GM21381 (cell line): ENCODE results near the gene CHCHD10.

ENCODE experiments used
- ATAC-seq: cut with Tn5 transposase; IDR thresholded peaks from one replicate; pipeline ENCODE4 v1.9.1; 2021; ENCODE audit warnings: mild to moderate bottlenecking, moderate library complexity; ENCODE audit not compliant: unreplicated experiment

Gene CHCHD10

DNA sequence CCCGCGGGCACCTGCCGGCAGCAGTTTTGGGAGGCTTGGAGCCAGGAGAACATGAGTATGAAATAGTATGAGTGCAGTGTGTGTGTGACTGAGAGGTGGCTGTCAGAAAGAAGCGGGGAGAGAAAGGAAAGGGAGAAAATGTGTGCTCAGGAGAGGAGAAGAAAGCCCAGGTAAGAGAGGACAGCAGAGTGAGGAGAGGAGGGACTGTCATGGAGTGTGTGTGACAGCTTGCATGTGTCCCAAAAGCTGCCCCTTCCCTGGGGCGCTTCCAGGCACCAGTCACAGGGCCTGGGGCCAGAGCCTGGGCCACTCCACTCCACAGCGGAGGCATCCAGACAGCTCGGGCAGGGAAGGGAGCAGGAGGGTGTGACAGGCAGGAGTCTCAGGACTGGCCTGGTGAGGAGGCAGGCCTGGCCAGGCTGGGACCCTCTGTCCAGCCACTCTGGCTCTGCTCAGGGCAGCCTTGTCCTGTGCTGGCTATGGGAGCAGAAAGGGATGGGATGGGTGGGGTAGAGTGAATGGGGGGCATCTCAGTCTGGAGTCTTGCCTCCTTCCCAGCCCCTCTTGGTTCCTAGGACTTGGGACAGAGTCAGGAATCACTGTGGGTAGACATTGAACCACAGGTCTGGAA is 5.8 kb upstream of the CHCHD10 start:
- no peak for ATAC-seq

DNA sequence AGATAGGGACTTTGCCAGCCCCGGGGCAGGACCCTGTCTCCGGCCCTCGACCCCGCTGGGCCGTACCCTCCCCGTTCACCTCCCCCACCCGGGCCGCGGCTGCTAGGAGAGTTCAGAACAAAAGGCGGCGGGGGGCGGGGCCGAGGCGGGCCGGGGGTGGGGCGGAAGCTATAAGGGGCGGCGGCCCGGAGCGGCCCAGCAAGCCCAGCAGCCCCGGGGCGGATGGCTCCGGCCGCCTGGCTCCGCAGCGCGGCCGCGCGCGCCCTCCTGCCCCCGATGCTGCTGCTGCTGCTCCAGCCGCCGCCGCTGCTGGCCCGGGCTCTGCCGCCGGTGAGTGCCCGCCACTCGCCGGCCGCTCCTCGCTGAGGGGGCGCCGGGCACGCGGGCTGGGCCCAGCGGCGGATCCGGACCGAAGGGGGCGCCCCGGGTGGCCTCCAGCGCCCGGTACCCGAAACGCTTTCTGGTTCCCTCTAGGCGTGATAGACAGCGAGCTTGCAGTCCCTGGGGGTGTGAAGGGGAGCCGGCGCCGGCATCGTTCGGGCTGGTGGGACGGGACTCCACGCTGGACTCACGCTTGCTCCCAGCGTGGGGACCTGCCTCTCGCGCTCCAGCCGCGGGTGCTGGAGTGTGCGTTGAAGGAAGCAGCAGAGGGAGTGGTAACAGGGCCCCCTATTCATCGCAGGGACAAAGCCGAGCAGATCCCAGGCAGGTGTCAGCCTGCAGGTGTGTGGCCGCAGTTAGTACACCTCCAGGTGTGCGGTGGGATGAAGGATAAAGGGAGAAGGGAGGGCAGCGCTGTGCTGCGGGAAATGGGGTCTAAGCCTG is 5.1 kb upstream of the CHCHD10 start, which contains the start of gene MMP11:
Gene MMP11, plus strand, starts transcription at position 201 of the 825 bp plus-strand sequence. Its CDS starts 22 bp downstream, at position 223.
- no peak for ATAC-seq

DNA sequence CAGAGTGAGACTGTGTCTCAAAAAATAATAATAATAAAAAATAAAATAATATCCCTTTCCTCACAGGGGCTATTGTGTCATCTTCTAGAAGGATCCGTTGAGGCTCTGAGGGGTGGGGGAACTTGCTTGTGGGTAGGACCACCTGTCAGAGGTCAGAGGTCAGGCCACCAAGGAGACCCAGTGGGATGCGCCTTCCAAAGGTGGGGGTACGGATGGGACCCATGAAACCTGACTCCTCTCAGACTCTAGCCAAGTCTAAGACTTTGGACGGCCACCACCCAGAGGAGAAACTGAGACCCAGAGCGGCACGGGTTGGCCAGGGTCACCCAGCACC is 4.5 kb upstream of the CHCHD10 start:
- no peak for ATAC-seq

DNA sequence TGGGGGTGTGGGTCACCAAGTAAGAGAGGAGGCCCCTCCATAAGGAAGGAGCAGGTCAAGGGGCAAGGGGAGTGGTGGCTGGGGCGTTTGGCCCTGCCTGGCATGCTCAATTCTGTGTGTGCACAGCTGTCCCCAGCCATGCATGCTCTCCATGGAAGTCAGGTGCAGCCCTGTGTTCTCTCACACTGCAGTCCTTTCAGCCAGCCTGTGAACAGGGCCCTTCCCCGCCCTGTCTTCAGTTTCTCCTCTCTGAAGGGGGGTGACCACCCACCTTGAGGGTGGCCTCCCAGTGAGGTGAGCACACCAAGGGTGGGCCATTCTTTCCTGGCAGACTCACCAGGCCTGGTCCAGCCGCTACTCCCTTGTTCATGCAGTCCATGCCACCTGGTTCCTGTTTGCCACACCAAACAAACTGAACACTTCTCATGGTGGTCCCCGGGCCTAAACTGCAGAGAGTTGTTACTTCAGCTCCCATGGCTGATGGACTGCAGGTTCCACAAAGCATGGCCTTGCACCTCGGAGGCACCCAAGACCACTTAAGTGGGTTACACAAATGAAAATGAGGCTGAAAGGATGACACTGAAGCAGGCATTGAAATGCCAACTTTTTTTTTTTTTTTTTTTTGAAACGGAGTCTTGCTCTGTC is 1.7 kb upstream of the CHCHD10 start:
- no peak for ATAC-seq

DNA sequence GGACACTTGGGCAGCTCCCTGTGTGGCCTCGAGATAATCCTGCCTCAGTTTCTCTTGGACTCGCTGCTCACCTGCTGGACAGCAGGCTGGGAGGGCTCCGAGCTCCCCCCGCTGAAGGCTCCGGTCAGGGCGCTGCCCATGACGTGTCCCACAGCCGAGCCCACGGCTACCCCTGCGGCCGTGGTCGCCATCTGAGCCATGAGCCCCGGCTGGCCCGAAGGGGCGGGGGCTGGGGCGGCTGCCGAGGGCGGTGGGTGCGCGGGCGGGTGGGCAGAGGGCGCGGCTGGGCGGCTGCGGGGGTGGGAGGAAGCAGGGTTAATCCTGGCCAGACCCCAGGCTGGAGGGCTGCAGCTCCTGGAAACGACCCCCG is 484 bp downstream of the CHCHD10 start:
- ATAC-seq: no peak

DNA sequence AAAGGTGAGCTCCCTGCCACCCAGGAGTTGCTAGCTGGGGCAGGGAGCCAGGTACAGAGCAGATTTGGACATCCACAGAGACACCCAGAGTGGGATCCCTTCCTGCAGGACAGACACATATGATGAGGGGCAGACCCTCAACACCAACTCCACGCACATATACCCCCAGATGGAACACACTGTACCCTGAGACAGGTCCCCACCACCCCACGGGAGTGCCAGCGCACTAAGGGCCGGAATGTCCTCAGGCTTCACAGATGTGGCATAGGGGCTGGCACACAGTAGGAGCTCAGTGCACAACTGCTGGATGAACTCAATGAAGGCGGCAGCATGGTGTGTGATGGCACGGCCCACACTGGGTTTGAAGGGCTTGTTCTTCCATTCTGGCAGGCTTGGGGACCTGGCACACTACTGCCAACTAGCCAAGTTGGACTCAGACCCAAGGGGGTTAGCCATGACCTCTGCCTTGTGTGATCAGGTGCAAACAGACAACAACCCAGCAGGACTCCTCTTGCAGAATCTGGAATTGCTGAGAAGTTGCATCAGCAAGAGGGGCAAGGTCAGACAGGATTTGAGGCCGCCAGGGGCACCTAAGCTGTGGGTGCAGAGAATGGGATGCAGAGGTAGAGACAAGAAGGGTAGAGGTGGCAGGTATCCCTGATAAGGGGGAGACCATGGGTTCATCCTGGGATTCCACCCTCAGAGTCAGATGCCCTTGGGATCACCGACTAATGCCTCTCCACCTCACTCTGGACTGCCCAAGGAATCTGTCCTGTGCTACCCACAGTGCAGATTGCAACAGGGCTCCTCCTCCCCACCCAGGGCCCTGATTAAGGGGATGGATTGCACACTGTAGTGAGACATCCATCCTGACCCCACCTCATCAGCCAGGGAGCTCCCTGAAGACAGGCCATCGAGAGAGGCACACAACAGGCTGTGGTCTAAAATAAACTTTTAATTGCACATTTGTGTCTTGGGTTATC is 2.6 kb downstream of the CHCHD10 start:
- ATAC-seq: no peak

DNA sequence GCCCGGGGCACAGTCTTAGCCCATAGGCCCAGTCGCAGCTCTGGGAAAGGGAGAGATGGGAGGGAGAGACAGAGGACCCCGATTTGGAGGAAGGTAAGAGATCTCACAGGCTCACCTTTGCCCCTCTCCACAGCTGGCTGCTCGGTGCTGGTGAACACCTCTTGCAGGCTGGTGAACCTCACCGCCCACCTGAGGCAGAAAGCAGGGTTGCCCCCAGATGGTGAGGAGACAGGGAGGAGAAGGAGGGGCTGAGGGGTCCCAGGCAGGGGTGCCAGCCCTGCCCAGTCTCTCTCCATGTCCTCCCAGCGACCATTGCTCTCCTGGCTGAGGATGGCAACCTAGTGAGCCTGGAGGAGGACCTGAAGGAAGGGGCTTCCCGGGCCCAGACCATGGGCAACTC is 3.8 kb downstream of the CHCHD10 start:
- no peak for ATAC-seq

DNA sequence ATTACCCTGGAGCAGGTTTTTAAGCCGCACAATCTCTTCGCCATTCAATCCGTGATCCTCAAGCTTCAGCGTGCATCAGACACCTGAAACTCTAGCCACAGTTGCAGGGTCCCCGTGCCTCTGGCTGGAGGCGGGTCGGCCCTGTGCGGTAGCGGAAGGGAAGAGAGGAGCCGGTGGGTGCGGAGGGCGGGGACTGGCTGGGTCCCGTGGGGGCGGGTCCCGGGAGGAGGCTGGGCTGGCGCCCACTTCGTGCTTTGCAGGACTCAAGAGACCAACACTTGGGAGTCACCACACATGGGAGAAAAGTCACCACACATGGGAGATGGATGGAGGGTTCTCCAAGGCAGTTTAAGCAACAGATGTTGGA is 4.2 kb downstream of the CHCHD10 start:
- ATAC-seq: no peak

DNA sequence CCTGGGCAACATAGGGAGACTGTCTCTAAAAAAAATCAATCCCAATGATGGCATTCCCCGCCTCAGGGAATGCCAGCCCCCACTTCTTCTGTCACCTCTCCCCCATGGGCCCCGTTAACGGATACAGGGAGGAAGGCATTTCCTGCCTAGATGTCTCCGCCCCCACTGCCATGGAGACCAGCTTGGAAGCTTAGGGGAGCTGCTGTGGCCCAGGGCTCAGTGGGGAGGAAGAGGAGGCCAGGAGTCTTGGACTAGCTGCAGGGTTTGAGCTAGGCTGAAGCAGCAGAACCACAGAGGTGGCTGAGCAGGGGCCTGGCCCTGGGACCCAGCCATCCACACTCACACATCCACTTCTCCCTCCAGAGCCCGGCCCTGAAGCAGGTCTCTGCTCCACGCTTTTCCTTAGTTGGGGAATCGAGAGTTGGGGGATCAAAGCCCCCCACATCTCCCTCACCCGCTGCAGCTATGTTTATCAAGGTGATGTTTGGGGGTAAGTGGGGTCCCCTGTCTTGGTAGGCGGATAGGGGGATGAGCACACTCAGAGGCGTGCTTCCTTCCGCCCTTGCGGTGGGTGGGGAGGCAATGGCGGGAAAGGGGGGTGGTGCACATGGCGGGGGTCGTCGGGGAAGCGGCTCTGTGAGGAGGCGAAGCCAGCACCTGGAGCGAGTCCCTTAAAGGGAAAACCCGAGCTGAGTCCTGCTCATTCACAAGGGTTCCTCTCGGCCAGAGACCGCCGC is 4.8 kb downstream of the CHCHD10 start, which contains the start of gene C22orf15:
Gene C22orf15, plus strand, starts transcription at position 149 of the 737 bp plus-strand sequence. Its CDS starts 317 bp downstream, at position 466.
- ATAC-seq: no peak

DNA sequence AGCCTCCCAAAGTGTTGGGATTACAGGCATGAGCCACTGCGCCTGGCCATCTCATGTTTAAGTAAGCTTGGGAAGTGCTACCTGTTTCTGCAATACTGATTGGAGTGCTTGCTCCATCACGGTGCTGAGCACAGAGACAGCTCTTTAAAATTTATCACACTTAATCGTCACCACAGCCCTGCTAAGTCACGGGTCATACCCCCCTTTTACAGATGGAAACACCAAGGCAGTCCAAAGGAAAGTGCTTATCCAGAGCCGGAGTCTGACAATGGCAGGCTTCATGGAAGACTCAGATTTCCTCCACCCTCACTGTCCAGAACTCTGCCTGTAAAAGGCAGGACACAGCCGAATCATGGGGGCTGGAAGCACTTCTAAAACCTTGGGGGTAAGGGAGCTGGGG is 7.7 kb downstream of the CHCHD10 start:
- no peak for ATAC-seq

DNA sequence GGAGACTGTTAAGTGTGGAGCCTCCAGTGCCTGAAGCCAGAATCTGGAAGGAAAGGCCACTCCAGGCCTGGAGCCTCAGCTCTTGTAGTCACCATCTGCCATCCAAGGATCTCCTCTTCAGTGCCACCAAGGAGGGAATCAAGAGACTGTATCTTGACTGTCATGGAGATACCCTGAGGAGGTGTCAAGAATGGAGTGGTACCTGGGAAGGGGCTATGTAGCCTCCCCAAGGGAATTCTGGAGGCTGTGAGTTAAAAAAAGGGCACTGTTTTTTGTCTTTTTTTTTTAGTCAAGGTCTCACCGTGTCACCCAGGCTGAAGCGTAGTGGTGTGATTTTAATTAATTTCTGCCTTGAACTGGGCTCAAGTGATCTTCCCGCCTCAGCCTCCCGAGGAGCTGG is 8.2 kb downstream of the CHCHD10 start:
- ATAC-seq: no peak

DNA sequence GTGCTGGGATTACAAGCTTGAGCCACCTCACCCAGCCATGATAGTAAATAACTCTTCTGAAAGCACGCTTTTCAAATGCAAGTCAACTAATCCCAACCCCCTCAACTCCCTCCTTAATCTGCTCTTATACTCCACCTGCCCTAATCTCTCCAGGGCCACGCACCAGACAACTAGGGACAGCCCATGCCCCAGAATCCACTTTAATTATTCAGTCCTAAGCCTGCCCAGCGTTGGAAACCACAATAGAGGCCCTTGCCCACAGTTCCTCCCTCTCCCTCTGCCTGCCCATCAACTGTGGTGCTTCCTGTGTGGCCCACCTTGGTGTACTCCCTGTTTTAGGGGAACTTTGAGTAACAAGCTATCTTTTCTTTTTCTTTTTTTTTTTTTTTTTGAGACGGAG is 10.9 kb downstream of the CHCHD10 start:
- ATAC-seq: no peak

DNA sequence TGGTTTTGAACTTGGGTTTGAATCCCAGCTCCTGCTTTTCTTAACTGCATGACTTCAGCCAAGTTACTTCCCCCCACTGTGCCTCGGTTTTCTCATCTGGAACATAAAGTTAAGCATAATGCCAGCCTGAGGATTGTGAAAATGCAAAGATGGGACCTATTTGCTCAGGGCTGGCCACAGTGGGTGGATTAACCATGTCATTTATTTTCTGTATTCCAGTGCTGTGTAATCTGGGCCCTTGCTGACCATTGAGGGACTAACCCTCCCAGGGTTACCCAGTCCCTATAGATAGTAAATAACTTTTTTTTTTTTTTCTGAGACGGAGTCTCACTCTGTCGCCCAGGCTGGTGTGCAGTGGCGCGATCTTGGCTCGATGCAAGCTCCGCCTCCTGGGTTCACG is 12.1 kb downstream of the CHCHD10 start:
- no peak for ATAC-seq

DNA sequence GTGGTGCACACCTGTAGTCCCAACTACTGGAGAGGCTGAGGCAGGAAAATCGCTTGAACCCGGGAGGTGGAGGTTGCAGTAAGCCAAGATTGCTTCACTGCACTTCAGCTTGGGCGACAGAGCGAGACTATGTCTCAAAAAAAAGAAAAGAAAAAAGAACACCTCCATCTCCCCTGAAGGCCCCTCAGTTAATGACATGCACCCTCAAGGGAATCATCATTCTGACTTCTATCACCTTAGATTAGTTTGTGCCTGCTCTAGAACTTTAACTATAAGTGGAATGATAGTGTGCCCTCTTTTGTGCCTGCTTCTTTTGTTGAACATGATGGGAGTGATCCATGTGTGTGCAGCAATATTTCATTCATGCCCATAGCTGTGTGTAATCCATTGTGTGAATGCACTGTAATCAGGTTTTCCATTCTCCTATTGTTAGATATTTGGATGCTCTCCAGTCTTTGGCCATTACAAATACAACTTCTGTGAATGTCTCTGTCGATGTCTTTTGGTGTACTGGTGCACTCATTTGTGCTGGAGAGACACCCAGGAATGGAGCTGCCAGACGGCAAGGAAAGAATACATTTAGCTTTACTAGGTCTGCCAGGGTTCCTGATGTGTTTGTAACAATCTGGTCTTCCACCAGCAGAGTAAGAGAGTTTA is 12.7 kb downstream of the CHCHD10 start:
- ATAC-seq: no peak

DNA sequence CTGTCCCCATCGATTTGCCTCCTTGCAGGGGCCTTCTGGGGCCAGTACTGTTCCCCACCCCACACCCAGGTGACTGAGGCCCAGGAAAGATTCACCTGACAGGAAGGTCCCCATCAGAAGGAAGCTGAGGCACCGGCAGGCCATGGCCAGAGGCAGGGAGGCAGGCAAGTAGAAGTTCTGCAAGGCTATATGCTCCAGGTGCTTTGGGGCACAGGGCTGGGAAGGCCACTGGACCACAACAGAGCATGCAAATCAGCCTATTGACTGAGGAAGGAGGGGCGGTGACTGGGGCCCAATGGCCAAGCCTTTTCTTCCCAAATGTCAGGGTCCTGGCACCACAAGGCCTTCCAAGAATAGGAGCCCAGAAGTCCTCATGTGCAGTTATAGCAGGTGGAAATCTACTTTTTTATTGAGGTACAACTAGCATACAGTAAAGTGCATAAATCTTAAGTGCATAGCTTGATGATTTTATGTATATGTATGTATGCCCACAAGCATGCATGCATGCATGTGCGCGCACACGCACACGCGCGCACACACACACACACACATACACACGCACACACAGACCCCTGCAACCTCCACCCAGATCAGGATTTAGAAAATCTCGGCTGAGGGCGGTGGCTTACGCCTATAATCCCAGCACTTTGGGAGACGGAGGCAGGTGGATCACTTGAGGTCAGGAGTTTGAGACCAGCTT is 13.4 kb downstream of the CHCHD10 start, which contains the start of gene VPREB3:
Gene VPREB3, minus strand, starts transcription at position 206 of the 700 bp plus-strand sequence. Its CDS starts 62 bp downstream, at position 144.
- no peak for ATAC-seq

DNA sequence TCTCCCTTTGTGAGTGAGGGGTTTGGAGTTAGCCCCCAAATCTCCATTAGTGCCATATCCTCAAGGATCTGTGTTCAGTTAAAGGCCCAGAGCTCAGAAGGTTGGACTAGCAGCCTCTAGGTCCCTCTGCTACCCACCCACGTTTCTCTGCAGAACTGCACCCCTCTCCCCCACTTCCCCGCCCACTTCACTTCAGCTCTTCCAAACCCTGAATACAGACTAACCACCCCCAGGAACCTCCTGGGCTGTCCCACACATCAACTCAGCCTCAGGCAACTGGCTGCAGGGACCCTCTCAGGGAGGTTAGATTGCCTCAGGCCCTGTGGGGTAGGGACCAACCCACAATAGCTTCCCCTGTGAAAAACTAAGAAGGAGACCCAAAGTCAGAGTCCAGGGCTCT is 14.4 kb downstream of the CHCHD10 start:
- ATAC-seq: no peak

DNA sequence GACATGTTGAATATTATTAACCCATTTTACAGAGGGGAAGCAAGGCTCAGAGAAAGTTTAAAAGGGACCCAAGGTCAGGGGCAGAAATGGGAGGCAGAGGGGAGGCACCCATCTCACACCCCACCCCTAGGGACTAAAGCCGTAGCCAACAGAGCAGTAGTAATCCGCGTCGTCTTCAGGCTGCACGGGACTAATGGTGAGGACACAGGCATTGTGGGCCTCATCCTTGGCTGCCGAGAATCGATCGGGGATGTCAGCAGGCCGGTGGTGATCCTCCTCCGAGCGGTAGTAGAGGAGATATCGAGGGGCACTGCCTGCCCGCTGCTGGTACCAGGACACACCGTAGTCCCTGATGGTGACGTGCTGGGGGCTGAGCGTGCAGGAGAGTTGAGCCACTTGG is 15.0 kb downstream of the CHCHD10 start:
- no peak for ATAC-seq

DNA sequence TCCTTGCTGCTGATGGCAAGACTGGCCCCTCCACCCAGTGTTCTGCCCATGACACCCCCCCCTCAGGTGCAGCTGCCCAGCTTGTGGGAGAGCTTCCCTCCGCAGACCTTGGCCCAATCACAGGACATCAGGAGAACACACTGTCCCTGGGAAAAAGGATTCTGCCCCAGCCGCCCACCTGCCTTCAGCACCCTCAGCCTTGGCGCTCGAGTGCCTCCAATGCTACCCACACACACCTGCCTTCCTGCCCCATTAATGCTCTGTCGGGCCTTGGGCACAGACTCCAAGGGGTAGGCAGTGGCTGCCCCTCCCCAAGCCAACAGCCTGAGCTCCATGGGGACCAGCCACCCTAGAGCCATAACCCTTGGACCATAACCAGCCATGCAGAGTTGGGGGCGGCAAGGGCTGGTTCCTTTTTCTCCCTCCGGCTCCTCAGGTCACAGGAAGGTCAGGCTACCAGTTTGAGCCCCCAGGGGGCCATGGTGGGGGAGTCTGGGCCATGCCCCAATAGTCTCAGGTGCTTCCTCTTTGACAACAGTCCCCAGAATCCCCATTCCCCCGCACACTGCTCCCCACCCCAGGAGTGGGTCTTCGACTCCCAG is 15.6 kb downstream of the CHCHD10 start:
- no peak for ATAC-seq
